RWPE2 (cell line): ENCODE data around the gene TBKBP1.

Experiments
- ATAC-seq: fragments of 200-7000 bp; cut with Tn5 transposase; 3 replicates; pipeline ENCODE4 v1.9.1; 2021; ENCODE audit warnings: low read depth
- DNase-seq: peaks from one replicate; pipeline ENCODE4 v3.0.0-alpha.2; 2020; ENCODE audit warnings: low spot score
- H3K27ac ChIP-seq: fragments of 450-650 bp; 2 replicates; pipeline ENCODE4 v1.5.1; 2017; ENCODE audit warnings: mild to moderate bottlenecking; ENCODE audit not compliant: poor library complexity, severe bottlenecking
- H3K27me3 ChIP-seq: fragments of 250-450 bp; sonication (Bioruptor Pico); 2 replicates; pipeline ENCODE4 v1.5.1; 2021; ENCODE audit warnings: mild to moderate bottlenecking, moderate library complexity; ENCODE audit not compliant: insufficient read depth, poor library complexity, severe bottlenecking
- H3K36me3 ChIP-seq: fragments of 250-450 bp; sonication (Bioruptor Pico); 2 replicates; pipeline ENCODE4 v1.5.1; 2020; ENCODE audit warnings: low read depth, mild to moderate bottlenecking, moderate library complexity
- H3K4me1 ChIP-seq: fragments of 250-450 bp; sonication (Bioruptor Pico); 2 replicates; pipeline ENCODE4 v1.5.1; 2021; ENCODE audit warnings: mild to moderate bottlenecking, moderate library complexity; ENCODE audit not compliant: insufficient read depth, poor library complexity, severe bottlenecking
- H3K4me3 ChIP-seq: fragments of 250-450 bp; sonication (Bioruptor Pico); 2 replicates; pipeline ENCODE4 v1.5.1; 2021; ENCODE audit warnings: mild to moderate bottlenecking, moderate library complexity; ENCODE audit not compliant: severe bottlenecking
- H3K9me3 ChIP-seq: fragments of 250-450 bp; sonication (Bioruptor Pico); 2 replicates; pipeline ENCODE4 v1.5.1; 2021; ENCODE audit warnings: mild to moderate bottlenecking, moderate library complexity; ENCODE audit not compliant: severe bottlenecking
- TF ChIP-seq, protein P1 (sequence below): fragments of 450-650 bp; IDR thresholded peaks from one replicate; pipeline ENCODE4 v1.5.1; 2017; ENCODE audit warnings: mild to moderate bottlenecking, moderate library complexity; ENCODE audit not compliant: poor library complexity, severe bottlenecking

Gene TBKBP1

DNA sequence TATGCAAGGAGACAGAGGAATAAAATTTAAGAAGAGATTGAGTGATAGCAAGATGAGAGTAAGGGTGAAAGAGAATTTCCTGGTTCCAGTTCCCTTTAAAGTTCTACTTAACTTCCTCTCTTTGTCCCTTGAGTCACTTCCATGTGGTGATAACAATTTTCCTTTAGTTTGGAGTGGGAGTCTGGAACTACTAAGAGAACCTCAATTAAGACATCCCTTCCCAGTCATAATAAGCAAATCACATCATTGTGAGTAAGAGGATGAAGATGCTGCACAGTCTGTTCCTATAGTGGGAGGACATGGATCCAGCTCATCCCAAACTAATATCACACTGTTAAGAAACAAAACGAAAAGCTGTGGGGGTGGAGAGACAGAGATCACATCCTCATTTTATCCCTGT, 63.4 kb downstream of the TBKBP1 start:
- Histone ChIP-seq H3K27ac (no peak overlapping the region), H3K36me3 (no peaks in the 10 kb centered on the region), H3K27me3 (peaks cover 14% of the 10 kb centered on the region), H3K4me3 (no peak overlapping the region), H3K9me3 (peaks cover 3% of the 10 kb centered on the region), H3K4me1 (no peaks in the 10 kb centered on the region)
- ATAC-seq (no peak), DNase-seq (no peak)
- TF ChIP-seq, protein P1, sequence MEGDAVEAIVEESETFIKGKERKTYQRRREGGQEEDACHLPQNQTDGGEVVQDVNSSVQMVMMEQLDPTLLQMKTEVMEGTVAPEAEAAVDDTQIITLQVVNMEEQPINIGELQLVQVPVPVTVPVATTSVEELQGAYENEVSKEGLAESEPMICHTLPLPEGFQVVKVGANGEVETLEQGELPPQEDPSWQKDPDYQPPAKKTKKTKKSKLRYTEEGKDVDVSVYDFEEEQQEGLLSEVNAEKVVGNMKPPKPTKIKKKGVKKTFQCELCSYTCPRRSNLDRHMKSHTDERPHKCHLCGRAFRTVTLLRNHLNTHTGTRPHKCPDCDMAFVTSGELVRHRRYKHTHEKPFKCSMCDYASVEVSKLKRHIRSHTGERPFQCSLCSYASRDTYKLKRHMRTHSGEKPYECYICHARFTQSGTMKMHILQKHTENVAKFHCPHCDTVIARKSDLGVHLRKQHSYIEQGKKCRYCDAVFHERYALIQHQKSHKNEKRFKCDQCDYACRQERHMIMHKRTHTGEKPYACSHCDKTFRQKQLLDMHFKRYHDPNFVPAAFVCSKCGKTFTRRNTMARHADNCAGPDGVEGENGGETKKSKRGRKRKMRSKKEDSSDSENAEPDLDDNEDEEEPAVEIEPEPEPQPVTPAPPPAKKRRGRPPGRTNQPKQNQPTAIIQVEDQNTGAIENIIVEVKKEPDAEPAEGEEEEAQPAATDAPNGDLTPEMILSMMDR: no peak

DNA sequence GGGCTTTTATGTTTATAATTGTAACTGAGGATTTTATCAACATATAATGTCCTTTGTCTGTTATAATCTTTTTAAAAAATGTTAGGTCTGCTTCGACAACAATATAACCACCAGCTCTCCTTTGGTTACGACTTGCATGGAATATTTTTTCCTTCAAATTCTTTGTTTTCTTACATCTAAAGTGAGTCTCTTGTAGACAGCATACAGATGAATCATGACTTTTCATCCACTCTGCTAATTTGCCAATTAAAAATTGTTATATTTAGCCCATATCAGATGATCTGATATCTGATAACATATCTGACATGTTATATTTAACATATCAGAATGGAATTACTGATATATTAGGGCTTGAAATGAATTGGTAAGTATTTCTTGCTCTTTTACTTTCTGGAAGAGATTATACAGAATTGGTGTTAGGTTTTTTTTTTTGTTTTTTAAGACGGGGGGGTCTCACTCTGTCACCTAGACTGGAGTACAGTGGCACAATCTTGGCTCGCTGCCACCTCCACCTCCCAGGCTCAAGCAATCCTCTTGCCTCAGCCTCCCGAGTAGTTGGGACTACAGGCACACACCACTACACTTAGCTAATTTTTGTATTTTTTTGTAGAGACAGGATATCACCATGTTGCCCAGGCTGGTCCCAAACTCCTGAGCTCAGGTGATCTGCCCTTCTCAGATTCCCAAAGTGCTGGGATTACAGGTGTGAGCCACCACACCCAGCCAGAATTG, 66.6 kb downstream of the TBKBP1 start:
- Histone ChIP-seq H3K27ac (no peak overlapping the region), H3K36me3 (no peaks in the 10 kb centered on the region), H3K4me3 (no peak overlapping the region), H3K27me3 (peaks cover 10% of the 10 kb centered on the region), H3K9me3 (peaks cover 3% of the 10 kb centered on the region), H3K4me1 (no peaks in the 10 kb centered on the region)
- no peak for DNase-seq
- ATAC-seq: no peak
- TF ChIP-seq, protein P1: no peak
